Keratinocyte (primary cell): ENCODE results near the gene SLC9A8.

Source experiments
- CTCF ChIP-seq, 3 experiments: IDR thresholded peaks in 1 of 3; conservative IDR thresholded peaks in 1 of 3; optimal IDR thresholded peaks in 1 of 3; 2 replicates in 2 of 3; 3 replicates in 1 of 3; pipeline versions ENCODE3 to v1.5.1; 2011; ENCODE audit warnings: low read length in 3 of 3, mild to moderate bottlenecking in 3 of 3, moderate library complexity in 2 of 3, control low read depth in 1 of 3, inconsistent platforms in 1 of 3; ENCODE audit not compliant: insufficient read depth in 2 of 3; ENCODE audit errors: extremely low read depth in 1 of 3
- EZH2 ChIP-seq: IDR thresholded peaks from one replicate; pipeline ENCODE4 v1.6.1; 2012; ENCODE audit warnings: inconsistent platforms, mild to moderate bottlenecking, low read length, moderate library complexity

- TF ChIP-seq CTCF (optimal IDR thresholded peaks at IDR 0.05 in 1 of 3, IDR thresholded peaks at IDR 0.05 in 1 of 3, conservative IDR thresholded peaks at IDR 0.05 in 1 of 3; ENCODE audit: extremely low read depth in 1 of 3, insufficient read depth in 2 of 3, low read length in 3 of 3) (no peak), EZH2 (no peak)
These were observed 80.2 kb downstream of the SLC9A8 start for GRCh38 chr20:49892817-49893216.
